ENCODE measurements around the gene GALNT2. TPM values are rescaled to one million over a fixed set of nuclear protein-coding genes. Genes with fewer than 3 reads are reported as not detected.

The GALNT2 gene
- total RNA-seq, 1 donor from 2014 or later = 67.9 TPM

DNA sequence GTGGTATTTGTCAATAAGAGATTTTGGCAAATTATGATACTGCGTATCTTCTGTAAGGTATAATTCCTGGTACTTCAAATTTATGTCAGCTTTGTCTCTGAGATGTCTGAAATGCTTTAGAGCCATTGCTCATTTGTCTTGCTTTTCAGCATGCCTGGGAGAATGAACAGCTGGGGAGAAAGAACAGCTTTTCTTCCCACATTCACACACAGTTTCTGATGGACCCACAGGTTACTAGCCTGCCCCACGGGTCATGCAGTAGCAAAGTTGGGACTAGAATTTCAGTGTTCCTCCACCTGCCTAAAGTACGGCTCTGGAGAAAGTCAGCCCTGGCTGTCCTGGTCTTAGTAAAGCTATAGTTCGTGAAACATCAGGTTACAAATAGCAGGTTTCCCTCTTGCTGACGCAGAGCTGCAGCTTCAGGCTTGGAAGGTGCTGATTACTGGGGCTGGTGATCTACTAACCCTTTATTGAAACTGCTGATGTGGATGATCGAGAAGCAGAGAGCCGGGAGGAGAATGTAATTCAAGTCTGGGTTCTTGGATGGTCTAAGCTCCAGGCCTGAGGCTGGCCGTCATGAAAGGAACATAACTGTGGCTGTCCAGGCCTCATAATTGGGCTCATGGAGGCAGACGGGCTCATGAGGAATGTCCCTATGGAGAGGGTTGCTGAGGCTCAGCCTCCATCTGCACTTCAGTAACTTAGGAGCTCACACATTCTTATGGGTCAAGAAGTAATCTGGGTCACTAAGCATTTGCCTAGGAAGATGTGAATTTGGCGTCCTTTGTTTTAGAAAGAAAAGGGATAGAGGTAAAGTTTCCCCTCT, 12.4 kb downstream of the GALNT2 start:
- Mint-ChIP-seq H3K27ac (no peak overlapping the region), H3K4me3 (no peak overlapping the region), H3K9me3 (peaks cover 10% of the 10 kb centered on the region), H3K27me3 (ENCODE audit: insufficient read depth) (no peaks in the 10 kb centered on the region), H3K36me3 (ENCODE audit: low read depth) (peaks cover 22% of the 10 kb centered on the region), H3K4me1 (ENCODE audit: low read depth) (peaks cover 51% of the 10 kb centered on the region)
- DNase-seq (ENCODE audit: low spot score) = no peak
- intact Hi-C loops (cut with micrococcal nuclease) = no loop called here

DNA sequence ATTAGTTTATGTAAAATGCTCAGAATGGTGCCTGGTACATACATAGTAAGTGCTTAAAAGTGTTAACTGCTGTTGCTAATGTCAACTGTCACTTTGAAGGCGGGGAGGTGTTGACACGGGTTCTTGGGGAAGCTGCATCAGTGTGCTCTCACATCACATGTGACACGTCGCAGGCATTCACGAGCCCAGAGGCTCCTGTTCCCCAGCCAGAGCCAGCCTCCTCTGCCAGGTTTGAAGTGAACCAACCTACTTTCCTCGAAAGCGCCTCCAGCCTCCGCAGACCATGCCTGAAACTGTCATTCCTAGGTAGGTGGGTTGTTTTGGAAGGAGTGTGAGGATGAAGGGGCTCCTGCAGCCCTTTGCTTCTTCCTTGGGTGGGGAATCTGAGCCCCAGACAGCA, 13.8 kb downstream of the GALNT2 start:
- Mint-ChIP-seq H3K27me3 (ENCODE audit: insufficient read depth) (peaks cover 1% of the 10 kb centered on the region), H3K36me3 (ENCODE audit: low read depth) (peaks cover 21% of the 10 kb centered on the region), H3K27ac (no peak overlapping the region), H3K4me1 (ENCODE audit: low read depth) (peaks cover 58% of the 10 kb centered on the region), H3K4me3 (no peak overlapping the region), H3K9me3 (peaks cover 10% of the 10 kb centered on the region)
- DNase-seq (ENCODE audit: low spot score) = no peak
- intact Hi-C loops (cut with micrococcal nuclease) = no loop called here

DNA sequence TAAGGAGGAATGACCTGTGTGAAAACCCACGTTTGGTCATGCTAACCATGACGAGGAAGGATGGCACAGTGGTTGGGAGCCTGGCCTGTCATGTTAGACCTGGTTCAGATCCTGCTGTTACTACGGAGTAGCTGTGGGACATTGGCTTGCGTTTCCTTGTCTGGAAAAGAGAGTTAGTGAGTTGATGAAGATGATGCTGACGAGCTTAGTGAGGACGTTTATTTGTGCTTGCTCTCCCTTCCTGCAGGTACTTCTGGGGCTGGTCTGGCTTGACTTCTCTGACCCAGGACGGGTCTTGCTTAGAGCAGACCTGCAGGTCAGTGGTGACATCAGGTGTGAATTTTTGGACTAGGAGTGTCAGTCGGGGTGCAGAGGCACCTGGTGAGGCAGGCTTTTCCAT, 14.7 kb downstream of the GALNT2 start:
- peaks cover 1% of the 10 kb centered on the region for H3K27me3 Mint-ChIP-seq (ENCODE audit: insufficient read depth)
- intact Hi-C loops (cut with micrococcal nuclease) = no loop called here
- H3K4me3 Mint-ChIP-seq = no peak overlapping the region
- no peak overlapping the region for H3K27ac Mint-ChIP-seq
- H3K36me3 Mint-ChIP-seq (ENCODE audit: low read depth) = peaks cover 13% of the 10 kb centered on the region
- H3K4me1 Mint-ChIP-seq (ENCODE audit: low read depth) = peaks cover 58% of the 10 kb centered on the region
- DNase-seq (ENCODE audit: low spot score) = no peak
- peaks cover 10% of the 10 kb centered on the region for H3K9me3 Mint-ChIP-seq

DNA sequence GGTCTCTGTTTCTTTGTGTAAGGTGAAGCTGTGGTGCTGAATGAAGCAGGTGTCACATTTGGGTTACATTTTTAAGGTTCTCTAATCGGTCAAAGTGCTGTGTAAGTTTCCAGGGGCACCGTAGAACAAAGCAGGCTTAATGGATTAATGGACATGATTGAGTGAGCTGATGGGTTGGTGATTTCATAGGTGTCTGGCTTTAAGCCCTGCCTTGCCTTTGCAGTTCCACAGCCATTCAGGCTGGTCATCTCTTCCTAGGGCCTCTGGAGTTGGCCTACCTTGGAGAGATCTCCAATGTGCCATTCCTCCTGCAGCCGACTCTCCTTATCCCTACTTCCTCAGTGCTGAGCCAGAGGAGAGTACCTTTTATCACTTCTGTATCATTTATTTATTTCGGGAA, 15.2 kb downstream of the GALNT2 start:
- Mint-ChIP-seq H3K4me3 (no peak overlapping the region), H3K9me3 (peaks cover 10% of the 10 kb centered on the region), H3K36me3 (ENCODE audit: low read depth) (peaks cover 8% of the 10 kb centered on the region), H3K4me1 (ENCODE audit: low read depth) (peaks cover 55% of the 10 kb centered on the region), H3K27me3 (ENCODE audit: insufficient read depth) (peaks cover 1% of the 10 kb centered on the region), H3K27ac (peak overlapping the region; percentile 89)
- no peak for DNase-seq (ENCODE audit: low spot score)
- intact Hi-C loops (cut with micrococcal nuclease) = no loop called here

DNA sequence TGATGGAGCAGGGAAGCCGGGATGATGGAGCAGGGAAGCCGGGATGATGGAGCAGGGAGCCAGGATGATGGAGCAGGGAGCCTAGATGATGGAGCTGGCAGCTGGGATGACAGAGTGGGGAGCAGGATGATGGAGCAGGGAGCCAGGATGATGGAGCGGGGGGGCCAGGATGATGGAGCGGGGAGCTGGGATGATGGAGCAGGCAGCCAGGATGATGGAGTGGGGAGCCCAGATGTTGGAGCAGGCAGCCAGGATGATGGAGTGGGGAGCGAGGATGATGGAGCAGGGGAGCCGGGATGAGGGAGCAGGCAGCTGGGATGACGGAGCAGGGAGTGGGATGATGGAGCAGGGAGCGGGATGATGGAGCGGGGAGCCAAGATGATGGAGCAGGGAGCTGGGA, 16.0 kb downstream of the GALNT2 start:
- H3K27ac Mint-ChIP-seq = peak overlapping the region; percentile 89
- intact Hi-C loops (cut with micrococcal nuclease) = no loop called here
- peaks cover 10% of the 10 kb centered on the region for H3K9me3 Mint-ChIP-seq
- H3K27me3 Mint-ChIP-seq (ENCODE audit: insufficient read depth) = peaks cover 1% of the 10 kb centered on the region
- H3K36me3 Mint-ChIP-seq (ENCODE audit: low read depth) = peaks cover 7% of the 10 kb centered on the region
- no peak for DNase-seq (ENCODE audit: low spot score)
- H3K4me3 Mint-ChIP-seq = no peak overlapping the region
- peaks cover 56% of the 10 kb centered on the region for H3K4me1 Mint-ChIP-seq (ENCODE audit: low read depth)

DNA sequence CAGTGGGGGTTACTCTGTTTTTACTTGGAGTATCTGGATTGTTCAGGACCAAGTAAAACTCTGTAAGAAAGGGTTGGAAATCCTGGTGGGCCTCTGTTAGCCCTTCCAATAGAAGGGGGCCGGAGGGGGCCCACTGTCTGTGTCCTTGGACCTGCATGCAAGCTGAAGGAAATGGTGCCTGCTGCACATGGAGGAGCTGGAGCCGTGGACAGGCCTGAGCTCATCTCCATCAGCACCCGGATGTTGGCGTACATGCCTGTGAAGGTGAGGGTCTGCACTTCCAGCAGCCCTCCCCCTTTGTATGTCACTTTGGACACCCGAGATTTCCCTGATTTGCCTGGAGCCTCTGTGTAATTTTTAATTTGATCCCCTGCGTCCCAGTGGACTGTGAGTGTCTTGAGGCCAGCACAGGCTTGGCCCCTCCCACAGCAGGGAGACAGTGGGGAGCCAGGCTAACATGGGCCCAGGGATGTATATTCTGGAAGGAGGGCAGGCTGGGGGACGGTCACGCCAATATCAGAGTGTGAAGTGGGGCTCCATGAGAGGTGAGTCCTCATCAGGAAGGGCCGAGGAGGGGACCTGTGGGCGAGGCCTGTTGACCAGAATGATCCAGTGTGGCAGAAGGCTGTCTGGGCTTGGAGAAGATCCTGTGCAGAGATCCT, 16.8 kb downstream of the GALNT2 start:
- Mint-ChIP-seq H3K27ac (peak overlapping the region; percentile 83), H3K4me1 (ENCODE audit: low read depth) (peaks cover 62% of the 10 kb centered on the region)

DNA sequence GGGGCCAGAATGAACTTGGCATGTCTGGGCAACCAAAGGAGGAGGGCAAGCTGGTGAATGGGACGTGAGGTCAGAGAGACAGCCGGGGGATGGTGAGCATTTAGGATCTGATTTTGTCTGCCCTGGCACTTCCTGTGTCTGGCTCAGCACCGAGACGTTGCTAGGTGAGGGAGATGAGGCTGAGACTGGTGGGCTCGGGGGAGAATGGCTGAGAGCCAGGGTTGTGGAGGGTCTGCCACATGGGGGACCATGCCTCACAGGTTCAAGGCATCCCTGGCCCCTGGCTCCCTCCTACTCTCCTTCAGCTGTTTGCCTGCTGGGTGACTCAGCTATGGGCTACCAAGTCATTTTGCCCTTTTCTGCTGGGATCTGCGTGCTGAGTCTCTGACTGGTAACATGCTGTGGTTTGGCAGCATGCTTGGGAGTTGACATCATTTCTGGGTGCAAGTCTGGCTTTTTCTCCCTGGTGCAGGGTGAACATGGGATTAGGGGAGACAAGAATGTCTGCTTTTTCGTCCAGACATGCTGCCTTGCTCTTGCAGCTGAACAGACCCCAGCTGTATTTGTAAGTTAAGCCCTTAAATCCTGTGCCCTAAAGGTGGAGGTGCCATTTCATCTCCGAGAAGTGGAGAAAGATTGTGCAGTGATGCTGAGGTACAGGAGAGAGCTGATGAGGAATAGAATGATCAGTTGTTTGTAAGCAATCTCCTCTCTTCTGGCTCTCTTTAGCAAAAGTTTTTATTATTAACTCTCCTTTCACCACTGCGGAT, 17.6 kb downstream of the GALNT2 start:
- peak overlapping the region; percentile 30 for H3K4me3 Mint-ChIP-seq
- H3K27me3 Mint-ChIP-seq (ENCODE audit: insufficient read depth) = peaks cover 1% of the 10 kb centered on the region
- H3K36me3 Mint-ChIP-seq (ENCODE audit: low read depth) = peaks cover 7% of the 10 kb centered on the region
- H3K9me3 Mint-ChIP-seq = peaks cover 10% of the 10 kb centered on the region
- H3K27ac Mint-ChIP-seq = peak overlapping the region; percentile 83
- peak; percentile 23 for DNase-seq (ENCODE audit: low spot score)
- intact Hi-C loops (cut with micrococcal nuclease) = loop anchor here (1.0 kb wide), 5 partner anchors 16 to 43 kb away; no protein-coding TSS in a partner anchor
- H3K4me1 Mint-ChIP-seq (ENCODE audit: low read depth) = peaks cover 69% of the 10 kb centered on the region

More for the DNA sequence above, 16.8 kb downstream of the GALNT2 start:
- H3K9me3 Mint-ChIP-seq = peaks cover 10% of the 10 kb centered on the region
- intact Hi-C loops (cut with micrococcal nuclease) = loop anchor here (1.0 kb wide), 5 partner anchors 16 to 43 kb away; no protein-coding TSS in a partner anchor
- H3K36me3 Mint-ChIP-seq (ENCODE audit: low read depth) = peaks cover 7% of the 10 kb centered on the region
- DNase-seq (ENCODE audit: low spot score) = no peak
- peaks cover 1% of the 10 kb centered on the region for H3K27me3 Mint-ChIP-seq (ENCODE audit: insufficient read depth)
- H3K4me3 Mint-ChIP-seq = peak overlapping the region; percentile 30

DNA sequence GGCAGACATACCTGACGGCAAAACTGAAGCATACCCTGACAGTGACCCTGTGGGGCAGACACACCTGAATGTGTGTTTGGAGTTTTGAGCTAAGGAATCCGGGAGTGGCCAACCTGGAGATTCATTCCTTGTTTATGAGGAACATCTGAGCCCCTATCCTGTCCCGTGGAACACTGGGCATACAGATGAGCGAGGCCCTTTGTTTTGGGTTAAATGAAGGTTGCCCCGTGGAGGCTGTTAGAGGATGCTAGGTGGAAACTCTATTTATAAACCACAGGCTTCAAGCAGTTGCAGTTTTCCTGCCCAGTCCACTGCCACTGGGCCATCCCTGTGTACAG, 18.1 kb downstream of the GALNT2 start:
- intact Hi-C loops (cut with micrococcal nuclease) = no loop called here
- no peak overlapping the region for H3K4me3 Mint-ChIP-seq
- peaks cover 10% of the 10 kb centered on the region for H3K9me3 Mint-ChIP-seq
- H3K27ac Mint-ChIP-seq = peak overlapping the region; percentile 83
- peaks cover 75% of the 10 kb centered on the region for H3K4me1 Mint-ChIP-seq (ENCODE audit: low read depth)
- peaks cover 8% of the 10 kb centered on the region for H3K36me3 Mint-ChIP-seq (ENCODE audit: low read depth)
- peaks cover 1% of the 10 kb centered on the region for H3K27me3 Mint-ChIP-seq (ENCODE audit: insufficient read depth)
- no peak for DNase-seq (ENCODE audit: low spot score)

DNA sequence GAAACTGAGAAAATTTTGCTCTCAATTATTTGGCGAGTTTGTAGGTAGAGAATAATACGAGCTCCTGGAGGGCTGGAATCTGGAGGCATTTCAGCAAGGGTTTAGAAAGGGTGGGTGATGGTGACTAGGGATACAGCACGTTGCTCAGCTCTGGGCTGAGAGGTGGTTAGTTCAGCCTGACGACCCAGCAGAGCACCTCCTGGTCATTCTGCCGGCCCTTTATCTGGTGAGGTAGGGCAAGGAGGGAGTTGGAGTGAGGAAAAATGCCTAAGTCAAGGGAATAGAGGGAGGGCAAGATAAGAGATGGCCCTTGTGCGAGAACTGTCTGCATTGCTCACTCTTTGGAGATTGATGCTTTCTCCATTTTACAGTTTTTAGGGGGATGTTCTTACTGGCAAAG, 19.1 kb downstream of the GALNT2 start:
- Mint-ChIP-seq H3K4me1 (ENCODE audit: low read depth) (peaks cover 81% of the 10 kb centered on the region), H3K9me3 (peaks cover 10% of the 10 kb centered on the region), H3K27me3 (ENCODE audit: insufficient read depth) (peaks cover 1% of the 10 kb centered on the region), H3K27ac (peak overlapping the region; percentile 35), H3K36me3 (ENCODE audit: low read depth) (peaks cover 13% of the 10 kb centered on the region), H3K4me3 (no peak overlapping the region)
- intact Hi-C loops (cut with micrococcal nuclease) = no loop called here
- DNase-seq (ENCODE audit: low spot score) = no peak

DNA sequence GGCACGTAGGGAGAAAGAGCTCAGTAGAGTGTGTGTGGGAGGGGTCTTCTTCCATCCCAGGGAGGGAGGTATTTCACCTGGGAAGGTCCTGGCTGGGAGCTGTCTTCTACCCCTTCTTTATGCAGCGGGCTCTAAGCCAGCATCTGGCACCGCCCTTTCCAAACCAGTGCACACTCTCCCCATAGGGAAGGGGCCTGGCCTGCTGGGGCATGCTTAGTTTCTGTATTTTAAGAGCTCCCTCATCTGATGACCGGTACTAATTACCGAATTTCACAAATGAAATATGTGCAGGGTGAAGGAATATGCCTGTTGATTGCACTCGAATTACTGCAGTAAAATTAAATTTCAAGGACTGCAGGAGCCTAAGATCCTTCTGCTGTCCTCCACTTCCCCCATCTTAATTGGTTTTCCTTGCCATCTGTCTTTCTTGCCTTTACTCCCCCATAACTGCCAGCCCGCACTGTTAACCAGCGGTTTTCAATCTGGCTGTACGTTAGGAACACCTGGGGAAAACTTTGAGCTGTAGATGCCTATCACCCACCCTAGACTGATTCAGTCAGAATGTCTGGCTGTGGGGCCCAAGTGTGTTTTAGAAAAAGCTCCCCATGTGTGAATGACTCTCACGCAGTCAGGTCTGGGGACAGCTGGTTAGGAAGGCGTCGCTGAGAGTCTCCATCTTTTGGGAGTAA, 20.1 kb downstream of the GALNT2 start:
- H3K9me3 Mint-ChIP-seq = peaks cover 10% of the 10 kb centered on the region
- H3K27me3 Mint-ChIP-seq (ENCODE audit: insufficient read depth) = peaks cover 1% of the 10 kb centered on the region
- no peak overlapping the region for H3K27ac Mint-ChIP-seq
- DNase-seq (ENCODE audit: low spot score) = no peak
- peaks cover 15% of the 10 kb centered on the region for H3K36me3 Mint-ChIP-seq (ENCODE audit: low read depth)
- H3K4me1 Mint-ChIP-seq (ENCODE audit: low read depth) = peaks cover 71% of the 10 kb centered on the region
- no peak overlapping the region for H3K4me3 Mint-ChIP-seq
- intact Hi-C loops (cut with micrococcal nuclease) = no loop called here

DNA sequence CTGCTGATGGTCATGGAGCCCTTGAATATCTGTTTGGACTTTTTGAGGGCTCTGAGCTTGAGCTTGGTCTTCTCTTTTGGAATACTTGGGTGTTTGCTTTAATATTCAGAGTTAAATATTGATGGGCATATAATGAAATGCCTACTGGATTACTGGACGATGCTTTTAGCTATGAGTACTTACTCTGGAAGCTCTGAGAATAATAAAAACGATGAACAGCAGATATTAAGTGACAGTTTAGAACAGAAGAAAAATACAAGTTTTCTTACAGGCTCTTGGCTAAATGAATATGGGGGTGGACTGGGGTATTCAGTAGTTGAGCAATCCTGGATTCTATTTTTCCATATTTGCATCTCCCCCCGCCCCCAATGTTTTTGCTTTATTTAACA, 20.7 kb downstream of the GALNT2 start:
- peaks cover 67% of the 10 kb centered on the region for H3K4me1 Mint-ChIP-seq (ENCODE audit: low read depth)

DNA sequence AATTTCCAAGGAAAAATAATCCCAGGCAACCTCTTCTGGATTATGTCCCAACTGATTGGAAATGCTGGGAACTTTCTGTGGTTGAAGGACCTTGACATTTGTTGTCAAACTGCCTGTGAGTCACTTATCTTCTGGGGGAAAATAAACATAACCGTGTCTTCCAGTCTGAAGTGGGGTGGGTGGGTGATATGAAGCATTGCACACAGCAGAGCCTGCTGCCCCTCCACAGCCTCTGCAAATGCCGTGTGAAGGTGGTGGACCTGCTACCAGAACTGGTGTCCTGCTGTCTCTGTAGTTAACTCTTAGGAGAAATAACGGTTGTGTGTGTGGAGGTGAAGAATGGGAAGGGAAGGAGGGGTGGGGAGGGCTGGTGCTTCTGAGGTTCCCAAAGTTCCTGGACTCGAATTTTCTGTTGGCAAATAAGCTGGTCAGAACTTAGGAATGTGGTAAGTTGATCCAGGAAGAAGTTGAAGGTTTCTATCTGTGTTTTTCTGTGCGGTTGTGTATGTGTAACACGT, 23.2 kb downstream of the GALNT2 start:
- H3K4me1 Mint-ChIP-seq (ENCODE audit: low read depth) = peaks cover 49% of the 10 kb centered on the region
- no peaks in the 10 kb centered on the region for H3K9me3 Mint-ChIP-seq
- DNase-seq (ENCODE audit: low spot score) = no peak
- H3K36me3 Mint-ChIP-seq (ENCODE audit: low read depth) = peaks cover 12% of the 10 kb centered on the region
- H3K27me3 Mint-ChIP-seq (ENCODE audit: insufficient read depth) = no peaks in the 10 kb centered on the region
- H3K4me3 Mint-ChIP-seq = no peak overlapping the region
- intact Hi-C loops (cut with micrococcal nuclease) = no loop called here
- H3K27ac Mint-ChIP-seq = no peak overlapping the region

More for the DNA sequence above, 20.7 kb downstream of the GALNT2 start:
- Mint-ChIP-seq H3K4me3 (no peak overlapping the region), H3K27me3 (ENCODE audit: insufficient read depth) (peaks cover 1% of the 10 kb centered on the region), H3K9me3 (peaks cover 7% of the 10 kb centered on the region), H3K36me3 (ENCODE audit: low read depth) (peaks cover 13% of the 10 kb centered on the region), H3K27ac (no peak overlapping the region)
- intact Hi-C loops (cut with micrococcal nuclease) = no loop called here
- no peak for DNase-seq (ENCODE audit: low spot score)
